ENCODE results near the gene CDKL1.

CDKL1 gene

DNA sequence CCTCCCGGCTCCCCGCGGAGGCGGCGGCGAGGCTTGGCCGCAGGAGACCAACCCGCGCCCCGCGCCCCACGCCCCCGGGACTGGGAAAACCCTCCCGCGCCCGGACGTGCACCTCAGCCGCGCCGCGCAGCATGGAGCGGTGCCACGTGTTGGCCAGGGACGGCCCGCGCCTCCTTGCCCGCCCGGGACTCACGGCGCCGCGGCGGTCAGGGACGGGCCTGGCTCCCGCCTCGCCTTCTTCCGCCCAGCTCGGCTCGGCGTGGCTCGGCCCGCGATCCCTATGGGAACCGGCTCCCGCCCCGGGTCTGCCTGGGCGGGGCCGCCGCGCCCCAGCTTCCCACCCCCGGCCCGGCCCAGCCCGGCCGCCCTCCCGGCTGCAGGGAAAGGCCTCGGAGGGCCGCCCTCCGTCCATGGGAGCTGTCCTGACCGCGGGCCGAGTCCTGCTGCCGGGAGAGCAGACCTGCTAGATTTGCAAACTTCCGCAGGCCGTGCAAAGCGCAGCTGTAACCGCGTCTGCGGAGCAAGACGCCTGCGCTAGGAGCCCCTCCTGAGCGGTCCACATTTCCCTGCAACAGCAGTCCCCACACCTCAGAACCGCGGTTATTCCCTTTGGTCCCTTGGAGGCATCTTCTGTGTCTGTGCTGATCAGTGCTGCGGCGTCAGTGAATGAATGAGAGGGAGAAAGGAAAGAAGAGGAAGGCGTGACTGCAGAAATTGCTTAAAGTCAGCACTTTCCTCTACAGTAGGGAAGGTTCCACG lies at the start of gene CDKL1:
Gene CDKL1 (minus strand): TSS at position 251 of the 759 bp plus-strand sequence. CDS start 1,013 bp downstream, outside the sequence.
- Histone ChIP-seq H3K9ac (ENCODE audit: low read length) (peak within 1 kb of the TSS; percentile 46), H3K4me1 (ENCODE audit: control insufficient read depth, insufficient read depth, low read length) (peaks cover 12% of the 10 kb centered on the region), H3K27me3 (ENCODE audit: control insufficient read depth, insufficient read depth, low read length) (no peaks in the 10 kb centered on the region), H3K27ac (ENCODE audit: low read depth, low read length) (peak within 1 kb of the TSS; percentile 73), H3K36me3 (ENCODE audit: control insufficient read depth, insufficient read depth, low read length) (no peaks in the 10 kb centered on the region), H3K4me3 (ENCODE audit: low read length) (peak within 1 kb of the TSS; percentile 78)

- Histone ChIP-seq H3K27me3 (ENCODE audit: control insufficient read depth, insufficient read depth, low read length) (no peaks in the 10 kb centered on the region), H3K4me3 (ENCODE audit: low read length) (no peak overlapping the region), H3K4me1 (ENCODE audit: control insufficient read depth, insufficient read depth, low read length) (no peaks in the 10 kb centered on the region), H3K9ac (ENCODE audit: low read length) (no peak overlapping the region), H3K36me3 (ENCODE audit: control insufficient read depth, insufficient read depth, low read length) (peaks cover 2% of the 10 kb centered on the region), H3K27ac (ENCODE audit: low read depth, low read length) (no peak overlapping the region)
Measured at GRCh38 chr14:50434528-50434927, 37.8 kb upstream of the CDKL1 start.

GRCh38 chr14:50432131-50432530 lies 35.5 kb upstream of the CDKL1 start:
- Histone ChIP-seq H3K36me3 (ENCODE audit: control insufficient read depth, insufficient read depth, low read length) (no peaks in the 10 kb centered on the region), H3K4me3 (ENCODE audit: low read length) (no peak overlapping the region), H3K4me1 (ENCODE audit: control insufficient read depth, insufficient read depth, low read length) (no peaks in the 10 kb centered on the region), H3K27ac (ENCODE audit: low read depth, low read length) (no peak overlapping the region), H3K27me3 (ENCODE audit: control insufficient read depth, insufficient read depth, low read length) (no peaks in the 10 kb centered on the region), H3K9ac (ENCODE audit: low read length) (no peak overlapping the region)

- no peak overlapping the region for H3K27ac ChIP-seq (ENCODE audit: low read depth, low read length)
Measured at GRCh38 chr14:50425816-50426215, 29.1 kb upstream of the CDKL1 start.

DNA sequence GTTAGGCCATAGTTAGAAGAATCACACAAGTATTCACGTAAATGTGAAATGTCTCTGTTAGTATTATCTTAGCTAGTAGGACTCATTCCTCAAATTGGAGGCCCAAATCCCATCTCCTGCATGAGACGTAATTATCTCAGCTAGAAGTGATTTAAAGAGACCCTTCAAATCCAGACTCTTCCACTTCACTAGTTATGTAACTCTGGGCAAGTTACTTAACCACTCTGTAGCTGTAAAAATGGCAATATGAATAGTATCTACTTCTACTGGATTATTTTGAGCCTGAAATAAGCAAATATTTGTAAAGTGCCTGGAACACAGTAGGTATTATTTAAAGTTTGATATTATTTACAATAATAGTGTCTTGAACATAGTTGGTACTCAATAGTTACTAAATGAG lies 28.4 kb upstream of the CDKL1 start:
- Histone ChIP-seq H3K27me3 (ENCODE audit: control insufficient read depth, insufficient read depth, low read length) (no peaks in the 10 kb centered on the region), H3K27ac (ENCODE audit: low read depth, low read length) (no peak overlapping the region), H3K4me3 (ENCODE audit: low read length) (no peak overlapping the region), H3K4me1 (ENCODE audit: control insufficient read depth, insufficient read depth, low read length) (no peaks in the 10 kb centered on the region), H3K9ac (ENCODE audit: low read length) (no peak overlapping the region), H3K36me3 (ENCODE audit: control insufficient read depth, insufficient read depth, low read length) (peaks cover 3% of the 10 kb centered on the region)

More at GRCh38 chr14:50425816-50426215, 29.1 kb upstream of the CDKL1 start:
- Histone ChIP-seq H3K4me3 (ENCODE audit: low read length) (no peak overlapping the region), H3K36me3 (ENCODE audit: control insufficient read depth, insufficient read depth, low read length) (peaks cover 3% of the 10 kb centered on the region), H3K9ac (ENCODE audit: low read length) (no peak overlapping the region), H3K4me1 (ENCODE audit: control insufficient read depth, insufficient read depth, low read length) (no peaks in the 10 kb centered on the region), H3K27me3 (ENCODE audit: control insufficient read depth, insufficient read depth, low read length) (no peaks in the 10 kb centered on the region)

DNA sequence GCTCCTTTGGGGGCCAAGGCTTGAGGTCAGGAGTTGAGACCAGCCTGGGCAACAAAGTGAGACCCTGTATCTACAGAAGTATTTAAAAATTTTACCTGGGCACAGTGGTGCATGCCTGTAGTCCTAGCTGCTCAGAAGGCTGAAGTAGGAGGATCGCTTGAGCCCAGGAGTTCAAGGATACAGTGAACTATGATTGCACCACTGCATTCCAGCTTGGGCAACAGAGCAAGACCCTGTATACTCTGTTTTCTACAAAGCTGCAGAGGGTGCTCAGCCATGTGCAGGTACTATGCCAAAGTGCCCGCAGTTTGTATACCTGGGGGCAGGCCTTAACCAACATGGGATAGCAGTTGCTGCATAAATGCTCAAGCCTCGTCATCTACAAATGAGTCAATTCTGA lies 26.8 kb upstream of the CDKL1 start:
- Histone ChIP-seq H3K36me3 (ENCODE audit: control insufficient read depth, insufficient read depth, low read length) (peaks cover 3% of the 10 kb centered on the region), H3K27me3 (ENCODE audit: control insufficient read depth, insufficient read depth, low read length) (no peaks in the 10 kb centered on the region), H3K9ac (ENCODE audit: low read length) (no peak overlapping the region), H3K27ac (ENCODE audit: low read depth, low read length) (no peak overlapping the region), H3K4me1 (ENCODE audit: control insufficient read depth, insufficient read depth, low read length) (no peaks in the 10 kb centered on the region), H3K4me3 (ENCODE audit: low read length) (no peak overlapping the region)

DNA sequence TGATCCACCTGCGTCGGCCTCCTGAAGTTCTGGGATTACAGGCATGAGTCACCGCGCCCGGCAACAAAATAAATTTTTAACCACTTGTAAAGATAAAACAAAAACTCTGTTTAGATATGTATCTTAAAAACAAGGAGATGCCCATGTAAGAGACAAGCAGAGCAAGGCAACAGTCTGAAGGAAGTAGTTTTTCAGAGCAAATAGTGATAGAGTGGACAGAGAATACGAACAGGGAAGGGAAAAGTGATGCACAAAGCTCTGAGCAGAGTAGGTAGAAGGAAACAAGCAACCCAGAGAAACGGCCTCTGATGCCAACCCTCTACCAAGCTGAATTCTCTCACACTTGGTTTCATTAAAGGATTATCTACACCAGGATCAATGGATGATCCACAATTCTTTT lies 24.8 kb upstream of the CDKL1 start:
- H3K36me3 ChIP-seq (ENCODE audit: control insufficient read depth, insufficient read depth, low read length): peaks cover 3% of the 10 kb centered on the region
- H3K4me3 ChIP-seq (ENCODE audit: low read length): no peak overlapping the region
- no peak overlapping the region for H3K27ac ChIP-seq (ENCODE audit: low read depth, low read length)
- H3K9ac ChIP-seq (ENCODE audit: low read length): no peak overlapping the region
- H3K27me3 ChIP-seq (ENCODE audit: control insufficient read depth, insufficient read depth, low read length): no peaks in the 10 kb centered on the region
- no peaks in the 10 kb centered on the region for H3K4me1 ChIP-seq (ENCODE audit: control insufficient read depth, insufficient read depth, low read length)

DNA sequence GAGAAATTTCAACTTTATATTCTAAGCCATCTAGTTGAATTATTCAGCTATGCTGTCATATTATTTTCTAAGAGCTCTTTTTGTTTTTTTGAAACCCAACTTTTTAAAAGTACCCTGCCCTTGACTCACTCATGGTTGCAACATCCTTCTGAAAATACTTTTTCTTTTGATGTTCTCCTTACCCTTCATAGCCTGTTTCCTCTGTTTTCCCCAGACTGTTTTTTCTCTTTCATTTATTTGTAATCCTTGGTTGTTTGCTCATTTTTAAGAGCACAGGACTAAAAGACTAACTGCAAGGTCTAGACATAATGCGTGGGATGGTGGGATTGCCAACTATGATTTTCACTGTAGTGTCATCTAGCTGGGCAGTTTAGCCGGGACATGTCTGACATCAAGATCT lies 21.2 kb upstream of the CDKL1 start:
- Histone ChIP-seq H3K27ac (ENCODE audit: low read depth, low read length) (no peak overlapping the region), H3K36me3 (ENCODE audit: control insufficient read depth, insufficient read depth, low read length) (peaks cover 3% of the 10 kb centered on the region), H3K27me3 (ENCODE audit: control insufficient read depth, insufficient read depth, low read length) (no peaks in the 10 kb centered on the region), H3K4me1 (ENCODE audit: control insufficient read depth, insufficient read depth, low read length) (no peaks in the 10 kb centered on the region), H3K9ac (ENCODE audit: low read length) (no peak overlapping the region), H3K4me3 (ENCODE audit: low read length) (no peak overlapping the region)

- no peaks in the 10 kb centered on the region for H3K36me3 ChIP-seq (ENCODE audit: control insufficient read depth, insufficient read depth, low read length)
- no peaks in the 10 kb centered on the region for H3K27me3 ChIP-seq (ENCODE audit: control insufficient read depth, insufficient read depth, low read length)
- no peaks in the 10 kb centered on the region for H3K4me1 ChIP-seq (ENCODE audit: control insufficient read depth, insufficient read depth, low read length)
- H3K4me3 ChIP-seq (ENCODE audit: low read length): no peak overlapping the region
- no peak overlapping the region for H3K27ac ChIP-seq (ENCODE audit: low read depth, low read length)
- H3K9ac ChIP-seq (ENCODE audit: low read length): no peak overlapping the region
Measured at GRCh38 chr14:50410921-50411320, 14.2 kb upstream of the CDKL1 start.

DNA sequence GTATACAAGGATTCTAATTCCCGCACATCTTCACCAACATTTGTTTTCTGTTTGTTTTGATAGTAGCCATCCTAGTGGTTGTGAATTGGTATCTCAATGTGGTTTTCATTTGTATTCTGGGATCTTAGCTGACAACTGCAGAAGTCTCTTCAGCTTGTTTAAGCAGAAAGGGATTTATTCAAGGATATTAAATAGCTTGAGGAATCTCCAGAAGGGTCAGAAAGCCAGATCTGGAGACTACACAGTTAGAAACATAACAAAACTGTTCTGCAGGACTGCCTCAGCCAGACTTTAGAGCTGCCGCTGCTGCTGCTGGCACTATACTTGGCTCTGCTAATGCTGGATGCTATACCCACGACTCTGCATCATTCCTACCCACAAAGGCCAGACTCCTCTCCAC lies 13.4 kb upstream of the CDKL1 start:
- no peaks in the 10 kb centered on the region for H3K27me3 ChIP-seq (ENCODE audit: control insufficient read depth, insufficient read depth, low read length)
- H3K4me3 ChIP-seq (ENCODE audit: low read length): no peak overlapping the region
- H3K9ac ChIP-seq (ENCODE audit: low read length): no peak overlapping the region
- no peaks in the 10 kb centered on the region for H3K36me3 ChIP-seq (ENCODE audit: control insufficient read depth, insufficient read depth, low read length)
- no peaks in the 10 kb centered on the region for H3K4me1 ChIP-seq (ENCODE audit: control insufficient read depth, insufficient read depth, low read length)
- no peak overlapping the region for H3K27ac ChIP-seq (ENCODE audit: low read depth, low read length)

GRCh38 chr14:50407111-50407812 lies 10.6 kb upstream of the CDKL1 start:
- Histone ChIP-seq H3K4me1 (ENCODE audit: control insufficient read depth, insufficient read depth, low read length) (no peaks in the 10 kb centered on the region), H3K4me3 (ENCODE audit: low read length) (no peak overlapping the region)

DNA sequence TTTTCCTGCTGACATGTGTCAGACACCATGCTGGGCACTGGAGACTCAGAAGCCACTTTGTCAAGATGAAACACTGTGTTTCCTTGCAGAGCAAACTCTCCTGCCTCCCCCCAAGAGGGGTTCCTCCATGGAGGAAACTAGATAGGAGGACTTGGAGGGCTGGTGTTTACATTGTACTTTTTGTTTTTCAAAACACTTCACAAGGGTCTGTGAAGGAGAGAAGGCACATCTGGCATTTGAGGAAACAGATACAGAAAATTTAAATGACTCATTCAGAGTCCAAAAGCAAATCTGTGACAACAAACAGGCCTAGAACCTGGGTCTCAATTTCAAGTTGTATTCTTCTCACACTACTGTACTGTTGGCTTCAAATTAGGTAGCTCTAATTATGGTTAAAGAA lies 6.7 kb upstream of the CDKL1 start:
- Histone ChIP-seq H3K4me3 (ENCODE audit: low read length) (no peak overlapping the region), H3K4me1 (ENCODE audit: control insufficient read depth, insufficient read depth, low read length) (peaks cover 6% of the 10 kb centered on the region), H3K27ac (ENCODE audit: low read depth, low read length) (no peak overlapping the region), H3K27me3 (ENCODE audit: control insufficient read depth, insufficient read depth, low read length) (no peaks in the 10 kb centered on the region), H3K36me3 (ENCODE audit: control insufficient read depth, insufficient read depth, low read length) (no peaks in the 10 kb centered on the region), H3K9ac (ENCODE audit: low read length) (no peak overlapping the region)

More at GRCh38 chr14:50407111-50407812, 10.6 kb upstream of the CDKL1 start:
- H3K36me3 ChIP-seq (ENCODE audit: control insufficient read depth, insufficient read depth, low read length): no peaks in the 10 kb centered on the region
- H3K9ac ChIP-seq (ENCODE audit: low read length): no peak overlapping the region
- no peaks in the 10 kb centered on the region for H3K27me3 ChIP-seq (ENCODE audit: control insufficient read depth, insufficient read depth, low read length)
- H3K27ac ChIP-seq (ENCODE audit: low read depth, low read length): no peak overlapping the region

DNA sequence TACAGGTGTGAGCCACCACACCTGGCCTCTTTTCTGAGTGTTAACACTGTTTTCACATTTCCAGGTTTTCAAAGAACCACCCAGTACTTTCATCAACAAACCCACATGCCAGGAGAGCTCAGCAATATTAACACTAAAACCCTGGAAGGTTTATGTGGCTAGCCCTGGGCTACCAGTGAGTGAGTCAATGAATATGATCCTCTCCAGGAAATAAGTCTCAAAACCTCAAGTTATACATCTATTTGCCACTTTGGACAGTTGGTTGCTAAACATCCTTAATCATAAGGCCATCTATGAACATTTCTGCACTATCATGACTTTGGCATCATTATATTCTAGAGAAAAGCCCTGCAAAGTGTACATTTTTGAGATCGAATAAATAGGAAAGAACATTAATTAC lies 6.3 kb upstream of the CDKL1 start:
- no peak overlapping the region for H3K4me3 ChIP-seq (ENCODE audit: low read length)
- no peaks in the 10 kb centered on the region for H3K36me3 ChIP-seq (ENCODE audit: control insufficient read depth, insufficient read depth, low read length)
- no peak overlapping the region for H3K9ac ChIP-seq (ENCODE audit: low read length)
- no peaks in the 10 kb centered on the region for H3K27me3 ChIP-seq (ENCODE audit: control insufficient read depth, insufficient read depth, low read length)
- no peak overlapping the region for H3K27ac ChIP-seq (ENCODE audit: low read depth, low read length)
- peaks cover 6% of the 10 kb centered on the region for H3K4me1 ChIP-seq (ENCODE audit: control insufficient read depth, insufficient read depth, low read length)

Data from rectal smooth muscle tissue (tissue), 1 donor.